ENCODE data around the gene TRANK1. TPM values are rescaled to one million over a fixed set of nuclear protein-coding genes. Genes with fewer than 3 reads are reported as not detected.

The TRANK1 gene
- total and polyA plus RNA-seq, 2 of the 8 experiments (the other 6 are each of a cell fraction or from before 2014, with no cell fraction given), result 2.9 to 8.8 TPM

- H3K79me1 ChIP-seq (ENCODE audit: low read depth, low read length), result no peaks in the 10 kb centered on the region
- no peak overlapping the region for H3K27ac ChIP-seq (ENCODE audit: low read depth, low read length)
- H2BK5ac ChIP-seq (ENCODE audit: low read depth, low read length), result no peak overlapping the region
- H3K4me2 ChIP-seq (ENCODE audit: insufficient read depth in 1 of 2, low read depth in 2 of 2, low read length in 2 of 2), result no peak overlapping the region
- H3K9ac ChIP-seq (replicated peaks in 1 of 4; ENCODE audit: extremely low read depth in 1 of 4, low read depth in 3 of 4, low read length in 3 of 4), result no peak overlapping the region
- no peak overlapping the region for H2AFZ ChIP-seq (ENCODE audit: low read length)
- H3K14ac ChIP-seq (ENCODE audit: insufficient read length), result no peak overlapping the region
- H3K23ac ChIP-seq (ENCODE audit: insufficient read length), result no peak overlapping the region
- no peak overlapping the region for H4K5ac ChIP-seq (ENCODE audit: insufficient read length, low read depth, low read length)
- DNase-seq (ENCODE audit: low read depth in 1 of 2, low spot score in 2 of 2) (no peak), FAIRE-seq (no peak)
- ChIA-PET POLR2A (ENCODE audit: partially characterized antibody) (interaction anchor here (0.7 to 1.4 kb wide), 2 partner anchors 21 to 23 kb away, joined by 3 to 4 read pairs; no protein-coding TSS in a partner anchor), CTCF (ENCODE audit: partially characterized antibody) (interaction anchor here (2.2 kb wide), 1 partner anchor 11 kb away, joined by 14 read pairs; no protein-coding TSS in a partner anchor)
- no peaks in the 10 kb centered on the region for H3K79me2 ChIP-seq (ENCODE audit: control insufficient read depth in 1 of 2, insufficient read depth in 2 of 2, low read length in 2 of 2)
- WGBS, 2 experiments (ENCODE audit: extremely low coverage in 1 of 2, insufficient coverage in 1 of 2, insufficient read length in 1 of 2, insufficient replicate concordance in 2 of 2, low coverage in 1 of 2, low lambda C conversion rate in 2 of 2, missing lambda C conversion rate in 1 of 2), result 80% methylated on average over 4 of the region's 4 CpGs; no CpG with 5 or more reads in 1 of the 2 experiments
- H3K4ac ChIP-seq (replicated peaks; ENCODE audit: insufficient read length, low read depth, low read length), result no peak overlapping the region
- H3K4me1 ChIP-seq (replicated peaks in 1 of 4; ENCODE audit: control insufficient read depth in 3 of 4, insufficient read depth in 4 of 4, low read length in 3 of 4), result peaks cover 0 to 15% (median 8%) of the 10 kb centered on the region in 4 experiments; a peak in 5 of 7 replicates
- no peak overlapping the region for H4K8ac ChIP-seq (ENCODE audit: extremely low read depth, insufficient read depth, low read length)
- no peak overlapping the region for H3K56ac ChIP-seq (replicated peaks; ENCODE audit: insufficient read length, low read depth, low read length)
- 0 out of 2 replicates have a peak overlapping the region, but pooled peaks have one; percentile 71 for H2BK12ac ChIP-seq (ENCODE audit: low read depth, low read length)
- no peaks in the 10 kb centered on the region for H3K27me3 ChIP-seq (replicated peaks in 1 of 4; ENCODE audit: control insufficient read depth in 3 of 4, extremely low read depth in 1 of 4, insufficient read depth in 3 of 4, low read length in 3 of 4)
- no peaks in the 10 kb centered on the region for H3K36me3 ChIP-seq (ENCODE audit: control insufficient read depth in 2 of 4, insufficient read depth in 4 of 4, low read length in 3 of 4)
- no peak overlapping the region for H2BK20ac ChIP-seq (ENCODE audit: low read length)
- H3K9me3 ChIP-seq (ENCODE audit: insufficient read depth in 2 of 2, low read depth in 1 of 2, low read length in 1 of 2), result no peaks in the 10 kb centered on the region
- no peaks in the 10 kb centered on the region for H3K23me2 ChIP-seq (ENCODE audit: low read depth, low read length)
- no peaks in the 10 kb centered on the region for H4K20me1 ChIP-seq (replicated peaks in 1 of 2; ENCODE audit: control insufficient read depth in 1 of 2, insufficient read depth in 2 of 2, low read length in 2 of 2)
- no peak overlapping the region for H4K91ac ChIP-seq (replicated peaks; ENCODE audit: insufficient read length, low read length)
- no peak overlapping the region for H3K4me3 ChIP-seq (ENCODE audit: extremely low read depth in 1 of 4, insufficient read depth in 2 of 4, low read depth in 3 of 4, low read length in 4 of 4)
- no peak overlapping the region for H3K18ac ChIP-seq (ENCODE audit: extremely low read depth, low read length)
- H2BK15ac ChIP-seq (ENCODE audit: low read length), result no peak overlapping the region
- H2AK5ac ChIP-seq (ENCODE audit: low read depth, low read length), result no peak overlapping the region
- no peak overlapping the region for H2BK120ac ChIP-seq (replicated peaks; ENCODE audit: low read depth, low read length)
- TF ChIP-seq SP4 (IDR thresholded peaks at IDR 0.05; ENCODE audit: low read length), result no peak
- no peak for TF ChIP-seq RXRA (IDR thresholded peaks at IDR 0.05; ENCODE audit: insufficient read depth, low read depth, low read length)
- no peak for TF ChIP-seq BACH1 (IDR thresholded peaks at IDR 0.05; ENCODE audit: low read length)
- no peak for TF ChIP-seq KDM4A (IDR thresholded peaks at IDR 0.05; ENCODE audit: low read depth, low read length, severe bottlenecking)
- TF ChIP-seq RBBP5 (IDR thresholded peaks at IDR 0.05; ENCODE audit: borderline replicate concordance, low read depth, low read length), result no peak
- no peak for TF ChIP-seq NRF1 (IDR thresholded peaks at IDR 0.05; ENCODE audit: low read depth, low read length)
- no peak for TF ChIP-seq POLR2AphosphoS5 (IDR thresholded peaks at IDR 0.05; ENCODE audit: low read depth, low read length)
- no peak for TF ChIP-seq TEAD4 (IDR thresholded peaks at IDR 0.05; ENCODE audit: low read depth, low read length)
- no peak for TF ChIP-seq CTCF (IDR thresholded peaks at IDR 0.05; ENCODE audit: control extremely low read depth in 1 of 3, insufficient read depth in 1 of 3, low read depth in 1 of 3, low read length in 3 of 3)
- no peak for TF ChIP-seq MAFK (IDR thresholded peaks at IDR 0.05; ENCODE audit: low read depth, low read length)
- no peak for TF ChIP-seq POU5F1 (IDR thresholded peaks at IDR 0.05; ENCODE audit: low read depth, low read length)
- TF ChIP-seq SIX5 (IDR thresholded peaks at IDR 0.05; ENCODE audit: low read depth, low read length), result no peak
- no peak for TF ChIP-seq YY1 (IDR thresholded peaks at IDR 0.05; ENCODE audit: low read depth, low read length)
Observed at GRCh38 chr3:36969085-36969484, 24.2 kb upstream of the TRANK1 start.

Data from H1 (cell line).